A549 (cell line): ENCODE measurements around the gene ARHGEF10L. TPM values are rescaled to one million over a fixed set of nuclear protein-coding genes. Genes with fewer than 3 reads are reported as not detected.

ENCODE experiments used
- ATAC-seq, 2 experiments: fragments of 200-7000 bp in 1 of 2; fragments of >200 bp in 1 of 2; cut with Nextera tagmentation in 1 of 2; cut with Tn5 transposase in 1 of 2; 3 replicates each; pipeline versions ENCODE4 v1.8.0 to v1.9.1; 2018 to 2020; ENCODE audit warnings: mild to moderate bottlenecking in 1 of 2, moderate library complexity in 1 of 2
- CTCF ChIA-PET: fragments of 300-600 bp; sonication (Branson Sonifier 250); formaldehyde crosslinking; extraction: SDS; loops from one replicate; lab custom pipeline; 2021; ENCODE audit warnings: antibody characterized with exemption, inconsistent platforms; lab: Yijun Ruan, JAX
- POLR2A ChIA-PET: fragments of 350-600 bp; formaldehyde crosslinking; extraction: SDS; loops from one replicate; lab custom pipeline; 2021; ENCODE audit warnings: antibody characterized with exemption, inconsistent platforms; lab: Yijun Ruan, JAX
- DNase-seq, 2 experiments: peaks; one replicate each; pipeline versions ENCODE4 v3.0.0 to v3.0.0-alpha.2; 2011 to 2016; ENCODE audit warnings: low read depth in 1 of 2, low spot score in 1 of 2
- FAIRE-seq: peaks from 2 replicates; lab custom pipeline; 2011; peaks lifted over from hg19 to GRCh38; lab: Jason Lieb, UNC
- H3K27ac ChIP-seq, 2 experiments: fragments of >200 bp; sonication (Bioruptor Twin); formaldehyde crosslinking; 3 replicates each; pipeline ENCODE4 v1.5.1; 2016 to 2017
- H3K4me1 ChIP-seq: fragments of >200 bp; sonication (Bioruptor Twin); formaldehyde crosslinking; 3 replicates; pipeline ENCODE4 v1.6.1; 2016
- H3K4me2 ChIP-seq: fragments of >200 bp; sonication (Bioruptor Twin); formaldehyde crosslinking; 3 replicates; pipeline ENCODE4 v1.6.1; 2016
- H3K4me3 ChIP-seq: fragments of >200 bp; sonication (Bioruptor Twin); formaldehyde crosslinking; 3 replicates; pipeline ENCODE4 v1.5.1; 2016
- H3K9me3 ChIP-seq: fragments of >200 bp; sonication (Bioruptor Twin); formaldehyde crosslinking; 3 replicates; pipeline ENCODE4 v1.6.1; 2016
- CEBPB ChIP-seq, 2 experiments: fragments of >200 bp in 1 of 2; sonication (Bioruptor Twin) in 1 of 2; formaldehyde crosslinking in 1 of 2; IDR thresholded peaks; 2 replicates each; pipeline ENCODE4 v1.6.1; 2012 to 2016
- CHD2 ChIP-seq: fragments of 150-350 bp; IDR thresholded peaks from 2 replicates; pipeline ENCODE4 v1.6.1; 2014; ENCODE audit warnings: low read length; ENCODE audit not compliant: partially characterized antibody
- ELK1 ChIP-seq: fragments of 150-350 bp; IDR thresholded peaks from 2 replicates; pipeline ENCODE4 v1.6.1; 2014; ENCODE audit warnings: low read depth, mild to moderate bottlenecking, low read length
- ESRRA ChIP-seq: fragments of 150-350 bp; IDR thresholded peaks from 2 replicates; pipeline ENCODE4 v1.6.1; 2014; ENCODE audit warnings: mild to moderate bottlenecking, low read length, borderline replicate concordance
- FOSL2 ChIP-seq, 2 experiments: fragments of 450-650 bp in 1 of 2; fragments of >200 bp in 1 of 2; sonication (Bioruptor Twin) in 1 of 2; formaldehyde crosslinking; IDR thresholded peaks; 2 replicates each; pipeline versions ENCODE4 v1.5.0 to v1.6.1; 2016 to 2020; ENCODE audit warnings: mild to moderate bottlenecking in 1 of 2, moderate library complexity in 1 of 2
- GATA3 ChIP-seq: IDR thresholded peaks from 2 replicates; pipeline ENCODE4 v1.6.1; 2012; ENCODE audit warnings: borderline replicate concordance
- HOXA7 ChIP-seq: fragments of 250-450 bp; sonication (Bioruptor Pico); IDR thresholded peaks from 2 replicates; pipeline ENCODE4 v1.5.0; 2020; ENCODE audit warnings: mild to moderate bottlenecking, moderate library complexity
- HOXB13 ChIP-seq: fragments of 250-450 bp; sonication (Bioruptor Pico); IDR thresholded peaks from 2 replicates; pipeline ENCODE4 v1.5.0; 2020; ENCODE audit warnings: low read depth, mild to moderate bottlenecking, moderate library complexity
- HOXB5 ChIP-seq: fragments of 250-450 bp; sonication (Bioruptor Pico); IDR thresholded peaks from 2 replicates; pipeline ENCODE4 v1.5.0; 2020; ENCODE audit warnings: mild to moderate bottlenecking, moderate library complexity
- JUNB ChIP-seq: fragments of >200 bp; sonication (Bioruptor Twin); formaldehyde crosslinking; IDR thresholded peaks from 2 replicates; pipeline ENCODE4 v1.6.1; 2016
- KDM1A ChIP-seq: fragments of 200-600 bp; sonication (generic); IDR thresholded peaks from 2 replicates; pipeline ENCODE4 v1.6.1; 2016; ENCODE audit warnings: low read depth, mild to moderate bottlenecking
- KDM5A ChIP-seq: fragments of 200-600 bp; sonication (generic); IDR thresholded peaks from 2 replicates; pipeline ENCODE4 v1.6.1; 2016; ENCODE audit warnings: antibody characterized with exemption, mild to moderate bottlenecking
- MAFK ChIP-seq: fragments of 450-650 bp; IDR thresholded peaks from 2 replicates; pipeline ENCODE4 v1.6.1; 2014; ENCODE audit not compliant: partially characterized antibody
- NFE2L2 ChIP-seq: fragments of 150-350 bp; conservative IDR thresholded peaks from 2 replicates; pipeline ENCODE4 v1.6.1; 2014; ENCODE audit warnings: low read length
- POLR2AphosphoS2 ChIP-seq: conservative IDR thresholded peaks from 2 replicates; pipeline ENCODE4 v1.6.1; 2012; ENCODE audit warnings: low read length, improper control_type of control experiment, inconsistent platforms
- RAD21 ChIP-seq, 2 experiments: fragments of >200 bp in 1 of 2; sonication (Bioruptor Twin) in 1 of 2; formaldehyde crosslinking in 1 of 2; IDR thresholded peaks in 1 of 2; conservative IDR thresholded peaks in 1 of 2; 2 replicates in 1 of 2; 3 replicates in 1 of 2; pipeline ENCODE4 v1.6.1; 2012 to 2018; ENCODE audit warnings: inconsistent platforms in 1 of 2
- RARB ChIP-seq: fragments of 250-450 bp; sonication (Bioruptor Pico); IDR thresholded peaks from 2 replicates; pipeline ENCODE4 v1.8.0; 2021; ENCODE audit warnings: mild to moderate bottlenecking, moderate library complexity
- SMC3 ChIP-seq: fragments of >200 bp; sonication (Bioruptor Twin); formaldehyde crosslinking; IDR thresholded peaks from 3 replicates; pipeline ENCODE4 v1.6.1; 2018; ENCODE audit warnings: inconsistent platforms
- TP53 ChIP-seq: fragments of 250-450 bp; sonication (Bioruptor Pico); IDR thresholded peaks from 2 replicates; pipeline ENCODE4 v1.5.0; 2021; ENCODE audit warnings: mild to moderate bottlenecking, moderate library complexity
- ZC3H11A ChIP-seq: fragments of 450-650 bp; IDR thresholded peaks from 2 replicates; pipeline ENCODE4 v1.6.1; 2014; ENCODE audit warnings: antibody characterized with exemption, mild to moderate bottlenecking
- ZFP36 ChIP-seq: fragments of 450-650 bp; IDR thresholded peaks from 2 replicates; pipeline ENCODE4 v1.6.1; 2014; ENCODE audit warnings: borderline replicate concordance; ENCODE audit not compliant: partially characterized antibody
- WGBS: methylation state at CpG from one replicate; pipeline ENCODE4 v1.1.6; 2017; ENCODE audit errors: missing lambda C conversion rate; 5-methylcytosine and 5-hydroxymethylcytosine counted together
- polyA plus RNA-seq, 4 experiments: library from polyadenylated mRNA; depleted of rRNA in 3 of 4; stranded (reverse); fragments of >200 nt; fragmentation: RNase III in 1 of 4; extraction: RNeasy Plus Mini Kit Qiagen cat#74134 plus additional on column Dnase treatment in 1 of 4; gene quantifications; 2 replicates in 3 of 4; 3 replicates in 1 of 4; pipeline ENCODE4 v1.2.3, GENCODE V29; 2011 to 2017
- TF ChIP-seq, protein P1 (sequence below): fragments of >200 bp; sonication (Bioruptor Twin); formaldehyde crosslinking; IDR thresholded peaks from 3 replicates; pipeline ENCODE4 v1.5.1; 2016
- TF ChIP-seq, protein P2 (sequence below): IDR thresholded peaks from 2 replicates; pipeline ENCODE4 v1.6.1; 2012

ARHGEF10L gene
- polyA plus RNA-seq, 2 of the 4 experiments (the other 2 are of a cell fraction), result 3.5 to 5.2 TPM

DNA sequence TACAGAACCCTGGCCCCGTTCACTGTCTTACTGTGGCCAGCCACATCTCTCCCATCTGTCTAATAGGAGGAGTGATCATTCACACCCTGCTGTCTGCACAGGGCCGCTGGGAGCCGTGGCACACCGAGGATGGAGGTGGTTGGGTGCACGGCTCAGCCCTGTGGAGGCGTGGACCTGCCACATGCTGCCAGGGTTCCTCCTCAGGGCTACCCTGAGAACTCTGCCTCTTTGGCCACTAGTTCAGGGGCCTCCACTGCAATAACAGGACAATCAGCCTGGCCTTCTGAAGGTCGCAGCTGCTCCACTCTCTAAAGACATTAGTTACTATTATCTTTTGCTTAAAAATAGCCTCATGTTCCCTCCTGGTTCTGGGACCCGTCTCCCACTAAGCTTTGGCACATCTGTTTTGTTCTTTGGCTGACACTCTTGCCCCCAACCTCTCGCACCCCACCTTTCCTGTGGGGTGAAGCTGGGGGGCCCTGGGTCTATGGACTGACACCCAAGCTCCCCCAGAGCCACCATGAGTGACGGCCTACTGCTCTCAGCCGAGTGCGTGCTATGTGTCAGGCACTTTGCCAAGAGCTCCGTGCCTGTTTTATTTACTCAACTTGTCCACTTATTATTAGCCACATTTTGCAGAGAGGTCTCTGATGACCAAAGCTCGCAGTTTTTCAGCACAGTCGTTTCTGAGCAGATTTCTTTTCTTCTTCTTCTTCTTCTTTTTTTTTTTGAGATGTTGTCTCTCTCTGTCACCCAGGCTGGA, 66.3 kb downstream of the ARHGEF10L start:
- 71% methylated on average over 13 of the region's 15 CpGs for WGBS
- FAIRE-seq, result no peak

DNA sequence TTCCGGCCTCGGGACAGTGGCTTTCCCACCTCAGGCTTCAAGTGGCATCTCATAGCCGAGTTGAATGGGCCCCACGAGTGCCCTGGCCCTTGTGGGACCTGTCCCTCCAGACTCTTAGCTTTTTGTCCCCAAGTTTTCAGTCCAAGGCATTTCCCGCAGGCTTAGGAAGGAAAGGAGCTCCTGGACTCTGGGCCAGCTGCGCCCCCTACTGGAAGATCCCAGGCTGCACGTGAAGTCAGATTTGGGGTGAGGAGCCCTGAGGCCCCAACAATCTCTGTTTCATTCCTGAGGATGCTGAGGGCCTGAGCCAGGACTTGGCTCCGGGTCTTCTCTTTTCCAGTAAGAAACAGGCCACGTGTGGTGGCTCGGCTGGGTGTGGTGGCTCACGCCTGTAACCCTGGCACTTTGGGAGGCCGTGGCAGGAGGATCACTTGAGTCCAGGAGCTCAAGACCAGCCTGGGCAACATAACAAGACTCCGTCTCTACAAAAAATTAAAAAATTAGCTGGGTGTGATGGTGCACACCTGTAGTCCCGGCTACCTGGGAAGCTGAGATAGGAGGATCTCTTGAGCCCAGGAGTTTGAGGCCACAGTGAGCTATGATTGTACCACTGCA, 67.4 kb downstream of the ARHGEF10L start:
- POLR2A ChIA-PET, result interaction anchor here (0.7 kb wide), 1 partner anchor 1179 kb away, joined by 3 read pairs; no protein-coding TSS in a partner anchor
- no peak overlapping the region for H3K27ac ChIP-seq
- CTCF ChIA-PET, result interaction anchor here (0.5 to 5.1 kb wide), 56 partner anchors 9 to 974 kb away, joined by 3 to 129 read pairs (median 4); no protein-coding TSS in a partner anchor
- H3K9me3 ChIP-seq, result no peaks in the 10 kb centered on the region
- 49% methylated on average over 10 of the region's 14 CpGs for WGBS
- ATAC-seq, result peak; percentile 77 to 87; a peak in 5 of 6 replicates
- no peak overlapping the region for H3K4me3 ChIP-seq
- H3K4me2 ChIP-seq, result no peak overlapping the region
- no peak for FAIRE-seq
- H3K4me1 ChIP-seq, result no peaks in the 10 kb centered on the region
- DNase-seq, result peak; percentile 43 to 61
- TF ChIP-seq SMC3, result peak; percentile 88
- TF ChIP-seq RAD21 (conservative IDR thresholded peaks at IDR 0.05 in 1 of 2, IDR thresholded peaks at IDR 0.05 in 1 of 2), result peak; percentile 87 to 90
- TF ChIP-seq, protein P1, sequence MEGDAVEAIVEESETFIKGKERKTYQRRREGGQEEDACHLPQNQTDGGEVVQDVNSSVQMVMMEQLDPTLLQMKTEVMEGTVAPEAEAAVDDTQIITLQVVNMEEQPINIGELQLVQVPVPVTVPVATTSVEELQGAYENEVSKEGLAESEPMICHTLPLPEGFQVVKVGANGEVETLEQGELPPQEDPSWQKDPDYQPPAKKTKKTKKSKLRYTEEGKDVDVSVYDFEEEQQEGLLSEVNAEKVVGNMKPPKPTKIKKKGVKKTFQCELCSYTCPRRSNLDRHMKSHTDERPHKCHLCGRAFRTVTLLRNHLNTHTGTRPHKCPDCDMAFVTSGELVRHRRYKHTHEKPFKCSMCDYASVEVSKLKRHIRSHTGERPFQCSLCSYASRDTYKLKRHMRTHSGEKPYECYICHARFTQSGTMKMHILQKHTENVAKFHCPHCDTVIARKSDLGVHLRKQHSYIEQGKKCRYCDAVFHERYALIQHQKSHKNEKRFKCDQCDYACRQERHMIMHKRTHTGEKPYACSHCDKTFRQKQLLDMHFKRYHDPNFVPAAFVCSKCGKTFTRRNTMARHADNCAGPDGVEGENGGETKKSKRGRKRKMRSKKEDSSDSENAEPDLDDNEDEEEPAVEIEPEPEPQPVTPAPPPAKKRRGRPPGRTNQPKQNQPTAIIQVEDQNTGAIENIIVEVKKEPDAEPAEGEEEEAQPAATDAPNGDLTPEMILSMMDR, result peak; percentile 79
- no peak for TF ChIP-seq ZFP36
- TF ChIP-seq CEBPB (IDR thresholded peaks at IDR 0.05), result no peak

More for the DNA sequence above, 66.3 kb downstream of the ARHGEF10L start:
- TF ChIP-seq RARB (CRISPR knock-in tag) (no peak), SMC3 (no peak), HOXB13 (no peak), JUNB (no peak), HOXA7 (CRISPR knock-in tag) (no peak), CHD2 (no peak), GATA3 (no peak), POLR2AphosphoS2 (no peak), ELK1 (no peak), ESRRA (no peak), TP53 (CRISPR knock-in tag) (no peak), NFE2L2 (no peak), ZC3H11A (no peak), HOXB5 (no peak), KDM1A (no peak), FOSL2 (IDR thresholded peaks at IDR 0.05) (no peak), FOSL2 (CRISPR knock-in tag; IDR thresholded peaks at IDR 0.05) (no peak), MAFK (no peak), KDM5A (no peak)
- TF ChIP-seq, protein P2, sequence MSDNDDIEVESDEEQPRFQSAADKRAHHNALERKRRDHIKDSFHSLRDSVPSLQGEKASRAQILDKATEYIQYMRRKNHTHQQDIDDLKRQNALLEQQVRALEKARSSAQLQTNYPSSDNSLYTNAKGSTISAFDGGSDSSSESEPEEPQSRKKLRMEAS, result no peak
- DNase-seq (no peak), ATAC-seq (no peak)
- POLR2A ChIA-PET, result interaction anchor here (0.7 kb wide), 1 partner anchor 45 kb away, joined by 3 read pairs; no protein-coding TSS in a partner anchor
- Histone ChIP-seq H3K27ac (no peak overlapping the region), H3K9me3 (no peaks in the 10 kb centered on the region), H3K4me3 (no peak overlapping the region), H3K4me2 (no peak overlapping the region), H3K4me1 (no peaks in the 10 kb centered on the region)
- CTCF ChIA-PET, result interaction anchor here (0.6 to 5.1 kb wide), 25 partner anchors 8 to 975 kb away, joined by 3 to 129 read pairs (median 6); no protein-coding TSS in a partner anchor
